HG02759 (cell line): ENCODE results near the gene LOXHD1.

Experiments used
- ATAC-seq: cut with Tn5 transposase; IDR thresholded peaks from one replicate; pipeline ENCODE4 v1.9.1; 2021; ENCODE audit warnings: mild to moderate bottlenecking, moderate library complexity; ENCODE audit not compliant: unreplicated experiment

Gene LOXHD1

GRCh38 chr18:46672062-46672970, 15.3 kb upstream of the LOXHD1 start:
- no peak for ATAC-seq

- no peak for ATAC-seq
Measured at GRCh38 chr18:46668694-46669093, 11.7 kb upstream of the LOXHD1 start.

- ATAC-seq = no peak
Measured at GRCh38 chr18:46668135-46668534, 11.1 kb upstream of the LOXHD1 start.

- no peak for ATAC-seq
Measured at GRCh38 chr18:46663539-46663938, 6.5 kb upstream of the LOXHD1 start.

GRCh38 chr18:46660957-46661749, 4.1 kb upstream of the LOXHD1 start:
- no peak for ATAC-seq

- ATAC-seq = no peak
Measured at GRCh38 chr18:46659484-46659883, 2.5 kb upstream of the LOXHD1 start.

GRCh38 chr18:46656326-46657114, 500 bp downstream of the LOXHD1 start:
- no peak for ATAC-seq

- ATAC-seq = no peak
Measured at GRCh38 chr18:46652372-46652771, 4.6 kb downstream of the LOXHD1 start.

GRCh38 chr18:46650681-46651080, 6.3 kb downstream of the LOXHD1 start:
- ATAC-seq = no peak

GRCh38 chr18:46649071-46649862, 7.8 kb downstream of the LOXHD1 start:
- no peak for ATAC-seq

- no peak for ATAC-seq
Measured at GRCh38 chr18:46646468-46646867, 10.6 kb downstream of the LOXHD1 start.

GRCh38 chr18:46642561-46642960, 14.5 kb downstream of the LOXHD1 start:
- no peak for ATAC-seq

- no peak for ATAC-seq
Measured at GRCh38 chr18:46641917-46642316, 15.1 kb downstream of the LOXHD1 start.

GRCh38 chr18:46639386-46639785, 17.6 kb downstream of the LOXHD1 start:
- no peak for ATAC-seq

GRCh38 chr18:46636040-46636630, 20.9 kb downstream of the LOXHD1 start:
- ATAC-seq = no peak

GRCh38 chr18:46632401-46633071, 24.5 kb downstream of the LOXHD1 start:
- ATAC-seq = no peak

- no peak for ATAC-seq
Measured at GRCh38 chr18:46630991-46631390, 26.0 kb downstream of the LOXHD1 start.

- no peak for ATAC-seq
Measured at GRCh38 chr18:46630160-46630559, 26.9 kb downstream of the LOXHD1 start.

GRCh38 chr18:46629361-46629760, 27.7 kb downstream of the LOXHD1 start:
- ATAC-seq = no peak
